Stimulated activated CD4-positive, alpha-beta T cell treated with anti-CD3 and anti-CD28 coated beads, TNF-alpha, amount 100 ng/mL, for 48 hours (primary cell): ENCODE measurements around the gene ZNF225.
"Not testable (repeated sequence)": the region's sequence is repeated elsewhere in the genome, so short reads cannot be mapped to it uniquely, and the experiment has no call there.

Experiments
- DNase-seq, 3 donors: peaks; one replicate each; pipeline ENCODE4 v3.0.0-alpha.2; 2020; ENCODE audit warnings: low read depth in 3 of 3

The ZNF225 gene

GRCh38 chr19:44156475-44156874 is 43.3 kb downstream of the ZNF225 start:
- no peak for DNase-seq

DNA sequence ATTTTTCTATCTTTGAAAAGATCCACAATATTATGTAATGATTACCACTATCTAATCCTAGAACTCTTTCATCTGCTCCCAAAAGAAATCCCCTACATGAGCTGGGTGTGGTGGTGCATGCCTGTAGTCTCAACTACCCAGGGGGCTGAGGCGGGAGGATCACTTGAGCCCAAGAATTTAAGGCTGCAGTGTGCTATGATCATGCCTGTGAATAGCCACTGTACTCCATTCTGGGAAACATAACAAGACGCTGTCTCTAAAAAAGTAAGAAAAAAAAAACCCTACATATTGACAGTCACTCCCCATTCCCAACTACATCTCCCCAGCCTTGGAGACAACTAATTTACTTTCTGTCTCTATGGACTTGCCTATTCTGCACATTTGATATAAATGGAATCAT is 50.6 kb downstream of the ZNF225 start:
- DNase-seq = no peak

DNA sequence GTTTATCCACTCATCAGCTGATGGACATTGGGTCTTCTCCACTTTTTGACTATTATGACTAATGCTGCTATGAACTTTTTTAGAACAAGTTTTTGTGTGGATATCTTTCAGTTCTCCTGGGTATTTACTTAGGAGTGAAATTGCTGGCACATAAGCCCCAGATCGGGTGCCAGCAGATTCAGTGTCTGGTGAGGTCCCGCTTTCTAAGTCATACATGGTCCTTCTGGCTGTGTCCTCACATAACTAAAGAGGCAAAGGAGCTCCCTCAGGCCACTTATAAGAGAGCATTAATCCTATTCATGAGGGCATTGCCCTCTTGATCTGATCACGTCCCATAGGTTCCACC is 51.1 kb downstream of the ZNF225 start:
- DNase-seq = no peak

DNA sequence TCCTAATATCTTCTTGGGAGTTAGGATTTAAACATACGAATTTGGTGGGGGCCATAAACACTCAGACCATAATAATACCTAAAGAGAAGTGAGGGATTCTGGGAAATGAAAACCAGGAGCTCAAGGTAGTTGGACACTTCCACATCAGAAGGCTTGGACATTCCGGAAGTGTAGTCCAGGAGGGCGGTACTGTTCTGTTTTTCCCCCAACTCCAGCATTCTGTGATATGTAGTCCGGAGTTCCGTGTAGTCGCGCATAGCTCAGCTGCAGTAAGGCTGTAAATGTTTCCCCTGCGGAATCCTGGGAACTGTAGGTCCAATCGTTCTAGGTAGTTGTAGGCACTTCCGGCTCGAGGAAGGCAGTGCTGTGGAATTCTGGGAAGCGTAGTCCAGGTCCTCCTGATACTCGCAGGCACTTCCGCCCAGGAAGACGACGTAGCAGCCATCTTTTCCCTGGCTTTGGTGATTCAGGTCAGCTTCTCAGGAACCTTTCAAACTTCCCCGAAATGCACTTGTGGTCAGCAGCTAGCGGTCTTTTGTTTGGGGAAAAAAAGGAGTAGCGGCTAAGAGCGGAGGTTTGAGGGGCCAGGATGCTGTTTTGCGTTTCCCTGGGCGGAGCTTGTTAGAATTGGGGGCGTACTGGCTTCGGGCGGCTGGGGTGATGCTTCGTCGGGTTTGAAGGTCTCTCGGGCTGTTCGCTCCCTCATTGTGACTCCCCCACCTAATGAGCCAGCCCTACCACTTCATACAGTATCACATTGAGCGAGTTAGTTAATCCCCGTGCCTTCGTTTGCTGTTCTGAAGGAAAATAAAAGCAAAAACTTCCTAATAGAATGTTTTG is 51.7 kb downstream of the ZNF225 start, which contains the start of gene ZNF226:
ZNF226 (plus strand) TSS at position 428 of the 840 bp plus-strand sequence. CDS start 4,981 bp downstream, outside the sequence.
- DNase-seq = peak; percentile 72 to 79 (median 72)

GRCh38 chr19:44170660-44171059 is 57.5 kb downstream of the ZNF225 start:
- DNase-seq = not testable (repeated sequence)

- no peak for DNase-seq
Measured at GRCh38 chr19:44176590-44176989, 63.4 kb downstream of the ZNF225 start.

GRCh38 chr19:44180968-44181367 is 67.8 kb downstream of the ZNF225 start:
- DNase-seq = no peak

GRCh38 chr19:44182145-44182544 is 68.9 kb downstream of the ZNF225 start:
- DNase-seq = no peak
